ENCODE data around the gene GSE1.

GRCh38 chr16:85645021-85645589 lies 32.0 kb downstream of the GSE1 start:
- no peak for TF ChIP-seq CTCF (IDR thresholded peaks at IDR 0.05)
- TF ChIP-seq POLR2A (IDR thresholded peaks at IDR 0.05) = no peak
